ENCODE results near the gene NFIX.

Gene NFIX

GRCh38 chr19:12990853-12991252 is 4.4 kb upstream of the NFIX start:
- FAIRE-seq: no peak

GRCh38 chr19:12991296-12991695 is 4.0 kb upstream of the NFIX start:
- no peak for FAIRE-seq

- FAIRE-seq: no peak
These were observed 2.5 kb upstream of the NFIX start for GRCh38 chr19:12992729-12993128.

- FAIRE-seq: no peak
These were observed 1.7 kb upstream of the NFIX start for GRCh38 chr19:12993562-12993961.

- FAIRE-seq: no peak
These were observed 526 bp downstream of the NFIX start for GRCh38 chr19:12995596-12996405.

GRCh38 chr19:12996406-12997094 is 1.3 kb downstream of the NFIX start:
- no peak for FAIRE-seq

GRCh38 chr19:12997179-12997966 is 2.1 kb downstream of the NFIX start:
- FAIRE-seq: no peak

- FAIRE-seq: no peak
These were observed 3.0 kb downstream of the NFIX start for GRCh38 chr19:12997967-12998940.

GRCh38 chr19:13001166-13001501 is 5.9 kb downstream of the NFIX start:
- FAIRE-seq: no peak

- FAIRE-seq: no peak
These were observed 6.4 kb downstream of the NFIX start for GRCh38 chr19:13001502-13002165.

GRCh38 chr19:13002166-13002898 is 7.1 kb downstream of the NFIX start:
- no peak for FAIRE-seq

GRCh38 chr19:13003081-13003480 is 7.8 kb downstream of the NFIX start:
- no peak for FAIRE-seq

- no peak for FAIRE-seq
These were observed 9.0 kb downstream of the NFIX start for GRCh38 chr19:13004273-13004672.

- no peak for FAIRE-seq
These were observed 10.0 kb downstream of the NFIX start for GRCh38 chr19:13005253-13005652.

- FAIRE-seq: no peak
These were observed 10.6 kb downstream of the NFIX start for GRCh38 chr19:13005861-13006370.

GRCh38 chr19:13006431-13007281 is 11.4 kb downstream of the NFIX start:
- FAIRE-seq: no peak

GRCh38 chr19:13007292-13008045 is 12.2 kb downstream of the NFIX start:
- no peak for FAIRE-seq

GRCh38 chr19:13008926-13009787 is 13.9 kb downstream of the NFIX start:
- FAIRE-seq: no peak
